Measurements from ENCODE around the gene PRAMEF13.
"Not testable (repeated sequence)": the region's sequence is repeated elsewhere in the genome, so short reads cannot be mapped to it uniquely, and the experiment has no call there.

Gene PRAMEF13

GRCh38 chr1:13201309-13201708 is at the start of gene PRAMEF13:
TSS of gene PRAMEF13 (minus strand) at chr1:13201409. CDS start at chr1:13199589, 1,820 bp downstream.
- not testable (repeated sequence) for H3K4me3 ChIP-seq (ENCODE audit: low read depth, low read length); DNase-seq (ENCODE audit: low read depth)

DNA sequence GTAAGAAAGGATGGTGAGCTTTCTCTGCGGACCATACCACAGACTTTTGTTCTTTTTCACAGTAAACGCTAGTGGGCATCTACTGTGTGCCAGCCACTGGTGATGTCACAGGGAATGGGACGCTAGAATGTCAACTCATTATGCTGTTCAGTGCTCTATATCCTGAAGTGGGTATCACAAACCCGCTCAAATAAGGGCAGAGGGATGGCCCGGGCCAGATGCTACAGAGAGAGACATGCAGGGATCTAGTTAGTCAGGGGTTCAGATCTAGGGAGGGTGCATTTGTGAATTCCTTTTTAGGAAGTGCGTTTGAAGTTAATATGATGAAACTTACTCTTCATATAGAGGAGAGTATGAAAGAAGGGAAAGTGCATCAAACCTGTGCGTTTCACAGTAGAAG is 45.9 kb upstream of the PRAMEF13 start:
- H3K4me3 ChIP-seq (ENCODE audit: low read depth, low read length); DNase-seq (ENCODE audit: low read depth): not testable (repeated sequence)

DNA sequence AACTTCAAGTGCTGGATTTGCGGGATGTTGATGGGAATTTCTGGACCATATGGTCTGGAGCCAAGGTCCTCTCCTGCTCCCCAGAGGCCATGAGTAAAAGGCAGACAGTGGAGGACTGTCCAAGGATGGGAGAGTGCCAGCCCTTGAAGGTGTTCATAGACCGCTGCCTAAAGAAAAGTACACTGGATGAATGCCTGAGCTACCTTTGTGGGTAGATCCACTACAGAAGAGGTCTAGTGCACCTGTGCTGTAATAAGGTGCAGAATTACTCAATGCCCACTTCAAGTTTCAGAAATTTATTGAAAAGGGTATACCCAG is 45.3 kb upstream of the PRAMEF13 start:
- H3K4me3 ChIP-seq (ENCODE audit: low read depth, low read length); DNase-seq (ENCODE audit: low read depth): not testable (repeated sequence)

GRCh38 chr1:13245841-13246553 is 44.8 kb upstream of the PRAMEF13 start:
- DNase-seq (ENCODE audit: low read depth); H3K4me3 ChIP-seq (ENCODE audit: low read depth, low read length): not testable (repeated sequence)

DNA sequence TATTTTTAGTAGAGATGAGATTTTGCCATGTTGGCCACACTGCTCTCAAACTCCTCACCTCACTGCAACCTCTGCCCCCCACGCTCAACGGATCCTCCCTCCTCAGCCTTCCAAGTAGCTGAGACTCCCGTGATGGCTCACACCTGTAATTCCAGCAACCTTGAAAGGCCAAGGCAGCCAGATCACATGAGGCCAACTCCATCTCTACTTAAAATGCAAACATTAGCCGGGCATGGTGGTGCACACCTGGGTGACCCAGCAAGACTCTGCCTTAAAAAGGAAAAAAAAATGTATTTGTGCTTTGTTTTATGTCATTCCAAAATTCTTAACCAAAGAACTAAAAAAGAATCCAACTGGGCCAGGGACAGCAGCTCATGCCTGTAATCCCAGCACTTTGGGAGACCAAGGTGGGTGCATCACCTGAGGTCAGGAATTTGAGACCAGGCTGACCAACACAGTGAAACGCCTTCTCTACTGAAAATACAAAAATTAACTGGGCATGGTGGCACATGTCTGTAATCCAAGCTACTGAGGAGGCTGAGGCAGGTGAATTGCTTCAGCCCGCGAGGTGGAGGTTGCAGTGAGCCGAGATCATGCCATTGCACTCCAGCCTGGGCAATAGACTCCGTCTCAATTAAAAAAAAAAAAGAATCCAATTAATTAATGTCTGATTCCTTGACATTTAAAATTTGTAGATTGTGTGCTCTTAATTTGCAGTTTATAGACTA is 42.5 kb upstream of the PRAMEF13 start:
- not testable (repeated sequence) for H3K4me3 ChIP-seq (ENCODE audit: low read depth, low read length); DNase-seq (ENCODE audit: low read depth)

DNA sequence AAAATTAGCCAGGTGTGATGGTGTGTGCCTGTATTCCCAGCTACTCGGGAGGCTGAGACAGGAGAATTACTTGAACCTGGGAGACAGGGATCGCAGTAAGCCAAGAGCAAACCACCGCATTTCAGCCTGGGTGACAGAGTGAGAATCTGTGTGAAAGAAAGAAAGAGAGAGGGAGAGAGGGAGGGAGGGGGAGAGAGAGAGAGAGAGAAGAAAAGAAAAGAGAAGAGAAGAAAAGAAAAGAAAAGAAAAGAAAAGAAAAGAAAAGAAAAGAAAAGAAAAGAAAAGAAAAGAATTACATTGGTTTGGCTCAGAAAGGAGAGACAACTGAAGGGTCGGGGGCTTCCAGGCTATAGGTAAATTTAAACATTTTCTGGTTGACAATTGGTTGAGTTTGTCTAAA is 38.4 kb upstream of the PRAMEF13 start:
- H3K4me3 ChIP-seq (ENCODE audit: low read depth, low read length); DNase-seq (ENCODE audit: low read depth): not testable (repeated sequence)

GRCh38 chr1:13237572-13237971 is 36.4 kb upstream of the PRAMEF13 start:
- not testable (repeated sequence) for H3K4me3 ChIP-seq (ENCODE audit: low read depth, low read length); DNase-seq (ENCODE audit: low read depth)

DNA sequence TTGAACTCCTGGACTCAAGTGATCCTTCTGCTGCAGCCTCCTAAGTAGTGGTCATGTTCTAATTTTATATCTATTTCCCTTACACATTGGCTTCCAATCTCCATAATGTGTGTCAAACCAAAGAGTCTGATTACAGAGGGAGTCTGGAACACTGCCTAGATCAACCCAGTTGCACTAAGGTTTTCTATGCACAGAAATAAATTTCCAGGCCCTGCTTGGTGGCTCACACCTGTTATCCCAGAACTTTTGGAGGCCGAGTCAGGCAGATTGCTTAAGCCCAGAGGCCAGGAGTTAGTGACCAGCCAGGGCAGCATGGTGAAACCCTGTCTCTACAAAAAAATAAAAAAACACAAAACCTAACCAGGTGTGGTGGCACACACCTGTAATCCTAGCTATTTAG is 32.8 kb upstream of the PRAMEF13 start:
- H3K4me3 ChIP-seq (ENCODE audit: low read depth, low read length): not testable (repeated sequence)
- DNase-seq (ENCODE audit: low read depth): peak; percentile 4

DNA sequence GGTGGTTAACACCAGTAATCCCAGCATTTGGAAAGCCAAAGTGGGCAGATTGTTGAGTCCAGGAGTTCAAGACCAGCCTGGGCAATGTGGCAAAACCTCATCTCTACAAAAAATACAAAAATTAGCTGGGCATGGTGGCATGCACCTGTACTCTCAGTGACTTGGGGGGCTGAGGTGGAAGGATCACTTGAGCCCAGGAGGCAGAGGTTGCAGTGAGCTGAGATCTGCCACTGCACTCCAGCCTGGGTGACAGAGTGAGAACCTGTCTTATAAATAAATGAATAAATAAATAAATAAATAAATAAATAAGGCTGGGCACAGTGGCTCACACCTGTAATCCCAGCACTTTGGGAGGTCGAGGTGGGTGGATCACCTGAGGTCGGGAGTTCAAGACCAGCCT is 30.8 kb upstream of the PRAMEF13 start:
- not testable (repeated sequence) for DNase-seq (ENCODE audit: low read depth); H3K4me3 ChIP-seq (ENCODE audit: low read depth, low read length)

GRCh38 chr1:13231061-13231750 is 30.0 kb upstream of the PRAMEF13 start:
- not testable (repeated sequence) for H3K4me3 ChIP-seq (ENCODE audit: low read depth, low read length); DNase-seq (ENCODE audit: low read depth)

- not testable (repeated sequence) for H3K4me3 ChIP-seq (ENCODE audit: low read depth, low read length); DNase-seq (ENCODE audit: low read depth)
Measured at GRCh38 chr1:13230601-13231000, 29.4 kb upstream of the PRAMEF13 start.

DNA sequence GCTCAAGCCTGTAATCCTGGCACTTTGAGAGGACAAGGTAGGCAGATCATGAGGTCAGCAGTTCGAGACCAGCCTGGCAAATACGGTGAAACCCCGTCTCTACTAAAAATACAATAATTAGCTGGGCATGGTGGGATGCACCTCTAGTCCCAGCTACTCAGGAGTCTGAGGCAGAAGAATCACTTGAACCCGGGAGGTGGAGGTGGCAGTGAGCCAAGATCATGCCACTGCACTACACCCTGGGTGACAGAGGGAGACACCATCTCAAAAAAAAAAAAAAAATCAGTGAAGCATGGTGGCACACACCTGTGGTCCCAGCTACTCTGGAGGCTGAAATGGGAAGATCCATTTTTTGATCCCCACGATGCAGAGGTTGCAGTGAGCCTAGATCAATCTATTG is 28.9 kb upstream of the PRAMEF13 start:
- DNase-seq (ENCODE audit: low read depth); H3K4me3 ChIP-seq (ENCODE audit: low read depth, low read length): not testable (repeated sequence)

- peak; percentile 72 for TF ChIP-seq CTCF (IDR thresholded peaks at IDR 0.05; ENCODE audit: control insufficient read depth, extremely low read depth, insufficient read depth)
- DNase-seq (ENCODE audit: low read depth): peak; percentile 6
- no peak overlapping the region for H3K4me3 ChIP-seq (ENCODE audit: low read depth, low read length)
Measured at GRCh38 chr1:13228343-13228781, 27.2 kb upstream of the PRAMEF13 start.

GRCh38 chr1:13227271-13228055 is 26.3 kb upstream of the PRAMEF13 start:
- H3K4me3 ChIP-seq (ENCODE audit: low read depth, low read length); DNase-seq (ENCODE audit: low read depth): not testable (repeated sequence)

DNA sequence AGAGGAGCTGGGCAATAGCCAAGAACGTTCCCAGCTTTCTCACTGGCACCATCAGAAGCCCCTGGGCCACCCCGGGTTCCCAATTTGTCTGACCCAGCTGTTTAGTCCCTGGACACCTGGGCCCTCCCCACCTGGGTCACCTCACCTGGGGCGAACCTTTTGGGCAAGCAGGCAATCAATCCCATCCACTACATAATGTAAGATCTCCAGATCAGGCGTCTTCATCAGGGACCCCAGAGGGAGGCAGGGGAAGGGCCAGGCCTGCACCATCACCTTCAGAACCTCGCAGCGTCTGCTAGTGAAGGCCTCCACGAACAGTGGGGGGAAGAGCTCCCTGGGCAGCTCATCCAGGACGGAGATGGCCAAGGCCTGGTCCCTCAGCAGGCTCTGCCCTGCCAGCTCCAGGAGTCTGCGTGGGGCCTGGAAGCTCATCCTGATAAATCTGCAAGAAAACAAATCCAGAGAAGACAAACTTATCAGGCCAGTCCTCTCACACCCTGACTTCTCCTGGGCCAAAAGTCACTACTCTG is 24.5 kb upstream of the PRAMEF13 start, which contains the start of gene PRAMEF18:
PRAMEF18 (minus strand) TSS at position 480 of the 530 bp plus-strand sequence; CDS start at position 432, 48 bp downstream.
- not testable (repeated sequence) for H3K4me3 ChIP-seq (ENCODE audit: low read depth, low read length); DNase-seq (ENCODE audit: low read depth)

Measured in LNCaP clone FGC (cell line).